D721Med (cell line): Measurements from ENCODE around the gene NAPEPLD.

Source experiments
- DNase-seq: peaks from one replicate; pipeline ENCODE4 v3.0.0; 2011; ENCODE audit warnings: low spot score; ENCODE audit not compliant: insufficient read length
- FAIRE-seq: peaks from 2 replicates; lab custom pipeline; 2011; peaks lifted over from hg19 to GRCh38; lab: Jason Lieb, UNC
- CTCF ChIP-seq: IDR thresholded peaks from 2 replicates; pipeline ENCODE4 v1.5.1; 2012; ENCODE audit warnings: mild to moderate bottlenecking, control low read depth; ENCODE audit not compliant: insufficient read depth; ENCODE audit errors: missing control alignments

Gene NAPEPLD

GRCh38 chr7:103142494-103142893 lies 6.4 kb downstream of the NAPEPLD start:
- FAIRE-seq (no peak), DNase-seq (no peak)
- TF ChIP-seq CTCF, result no peak

- FAIRE-seq, result no peak
- DNase-seq, result no peak
- TF ChIP-seq CTCF, result no peak
Observed at GRCh38 chr7:103141753-103142404, 7.0 kb downstream of the NAPEPLD start.

- DNase-seq (no peak), FAIRE-seq (no peak)
- no peak for TF ChIP-seq CTCF
Observed at GRCh38 chr7:103140685-103141084, 8.2 kb downstream of the NAPEPLD start.

GRCh38 chr7:103140061-103140460 lies 8.8 kb downstream of the NAPEPLD start:
- FAIRE-seq, result no peak
- no peak for DNase-seq
- no peak for TF ChIP-seq CTCF

- TF ChIP-seq CTCF, result no peak
- no peak for FAIRE-seq
- no peak for DNase-seq
Observed at GRCh38 chr7:103134836-103135554, 13.9 kb downstream of the NAPEPLD start.

GRCh38 chr7:103132995-103133688 lies 15.8 kb downstream of the NAPEPLD start:
- no peak for DNase-seq
- no peak for FAIRE-seq
- TF ChIP-seq CTCF, result no peak
